Tibial artery (tissue), 4 donors: ENCODE results near the gene BRD7.
A peak's percentile ranks its signal among the peaks of the same experiment; 100 is the strongest.

Source experiments
- DNase-seq, 2 donors: peaks; one replicate each; pipeline ENCODE4 v3.0.0-alpha.2; 2019
- H3K27ac ChIP-seq, 2 donors: fragments of 200-600 bp; sonication (generic) in 1 of 2; 1 replicate in 1 of 2; 2 replicates in 1 of 2; pipeline ENCODE4 v1.5.1; 2018 to 2019; ENCODE audit warnings: mild to moderate bottlenecking in 1 of 2
- H3K27me3 ChIP-seq, 2 donors: fragments of 200-600 bp; sonication (generic) in 1 of 2; one replicate each; pipeline versions ENCODE4 v1.5.1 to v1.6.0; 2016 to 2019
- H3K36me3 ChIP-seq, 3 donors: fragments of 200-600 bp; sonication (generic) in 2 of 3; one replicate each; pipeline ENCODE4 v1.5.1; 2016 to 2019; ENCODE audit warnings: mild to moderate bottlenecking in 2 of 3
- H3K4me1 ChIP-seq, 4 donors: fragments of 200-600 bp; sonication (generic) in 2 of 4; 1 replicate in 3 of 4; 2 replicates in 1 of 4; pipeline ENCODE4 v1.5.1; 2016 to 2019
- H3K4me3 ChIP-seq, 2 donors: fragments of 200-600 bp; sonication (generic) in 1 of 2; 1 replicate in 1 of 2; 2 replicates in 1 of 2; pipeline ENCODE4 v1.5.1; 2018 to 2019; ENCODE audit warnings: mild to moderate bottlenecking in 2 of 2
- H3K9me3 ChIP-seq, 3 donors: fragments of 200-600 bp; sonication (generic) in 1 of 3; one replicate each; pipeline ENCODE4 v1.5.1; 2016 to 2019
- intact Hi-C: fragments of 100-400 bp; cut with DNase I; formaldehyde crosslinking; loops from one replicate; pipeline ENCODE4 v1.15.0; 2023; ENCODE audit warnings: low total_unique reads
- TF ChIP-seq, protein P1 (sequence below), 2 experiments: fragments of 200-600 bp in 1 of 2; fragments of 450-650 bp in 1 of 2; IDR thresholded peaks; one replicate each; pipeline ENCODE4 v1.5.1; 2017 to 2019; ENCODE audit warnings: antibody characterized with exemption in 2 of 2, mild to moderate bottlenecking in 1 of 2, moderate library complexity in 1 of 2

BRD7 gene

DNA sequence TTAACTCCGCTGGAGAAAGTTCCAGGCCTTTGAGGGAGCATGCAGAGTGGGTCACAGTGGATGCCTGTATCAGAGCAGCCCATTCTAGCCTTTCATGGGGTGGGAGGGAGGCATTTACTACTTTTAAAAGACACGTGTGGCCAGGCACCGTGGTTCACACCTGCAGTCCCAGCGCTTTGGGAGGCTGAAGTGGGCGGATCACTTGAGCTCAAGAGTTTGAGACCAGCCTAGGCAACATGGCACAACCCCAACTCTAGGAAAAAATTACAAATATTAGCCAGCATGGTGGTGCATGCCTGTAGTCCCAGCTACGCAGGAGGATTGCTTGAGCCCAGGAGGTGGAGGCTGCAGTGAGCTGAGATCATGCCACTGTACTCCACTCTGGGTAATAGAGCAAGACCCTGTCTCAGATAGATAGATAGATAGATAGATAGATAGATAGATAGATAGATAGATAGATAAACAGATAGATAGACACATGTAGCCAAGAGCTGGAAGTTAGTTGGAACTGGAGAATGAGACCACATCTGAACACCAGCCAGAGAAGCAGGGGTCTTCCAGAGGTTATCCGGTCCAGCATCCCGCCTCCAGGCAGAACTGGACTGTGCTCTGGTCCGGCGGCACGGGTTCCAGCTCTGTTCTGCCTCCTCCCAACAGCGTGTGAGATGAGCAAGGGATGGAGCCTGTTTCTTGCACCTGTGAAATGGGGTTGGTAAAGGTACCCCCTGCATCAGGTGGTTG, 98.8 kb downstream of the BRD7 start:
- no peaks in the 10 kb centered on the region for H3K9me3 ChIP-seq
- intact Hi-C loops = no loop called here
- no peak overlapping the region for H3K4me3 ChIP-seq
- peaks cover 0 to 19% (median 14%) of the 10 kb centered on the region in 4 donors for H3K4me1 ChIP-seq
- H3K27ac ChIP-seq = no peak overlapping the region
- no peaks in the 10 kb centered on the region for H3K27me3 ChIP-seq
- no peak for DNase-seq
- TF ChIP-seq, protein P1, sequence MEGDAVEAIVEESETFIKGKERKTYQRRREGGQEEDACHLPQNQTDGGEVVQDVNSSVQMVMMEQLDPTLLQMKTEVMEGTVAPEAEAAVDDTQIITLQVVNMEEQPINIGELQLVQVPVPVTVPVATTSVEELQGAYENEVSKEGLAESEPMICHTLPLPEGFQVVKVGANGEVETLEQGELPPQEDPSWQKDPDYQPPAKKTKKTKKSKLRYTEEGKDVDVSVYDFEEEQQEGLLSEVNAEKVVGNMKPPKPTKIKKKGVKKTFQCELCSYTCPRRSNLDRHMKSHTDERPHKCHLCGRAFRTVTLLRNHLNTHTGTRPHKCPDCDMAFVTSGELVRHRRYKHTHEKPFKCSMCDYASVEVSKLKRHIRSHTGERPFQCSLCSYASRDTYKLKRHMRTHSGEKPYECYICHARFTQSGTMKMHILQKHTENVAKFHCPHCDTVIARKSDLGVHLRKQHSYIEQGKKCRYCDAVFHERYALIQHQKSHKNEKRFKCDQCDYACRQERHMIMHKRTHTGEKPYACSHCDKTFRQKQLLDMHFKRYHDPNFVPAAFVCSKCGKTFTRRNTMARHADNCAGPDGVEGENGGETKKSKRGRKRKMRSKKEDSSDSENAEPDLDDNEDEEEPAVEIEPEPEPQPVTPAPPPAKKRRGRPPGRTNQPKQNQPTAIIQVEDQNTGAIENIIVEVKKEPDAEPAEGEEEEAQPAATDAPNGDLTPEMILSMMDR (IDR thresholded peaks at IDR 0.05) = no peak
- H3K36me3 ChIP-seq = no peaks in the 10 kb centered on the region

DNA sequence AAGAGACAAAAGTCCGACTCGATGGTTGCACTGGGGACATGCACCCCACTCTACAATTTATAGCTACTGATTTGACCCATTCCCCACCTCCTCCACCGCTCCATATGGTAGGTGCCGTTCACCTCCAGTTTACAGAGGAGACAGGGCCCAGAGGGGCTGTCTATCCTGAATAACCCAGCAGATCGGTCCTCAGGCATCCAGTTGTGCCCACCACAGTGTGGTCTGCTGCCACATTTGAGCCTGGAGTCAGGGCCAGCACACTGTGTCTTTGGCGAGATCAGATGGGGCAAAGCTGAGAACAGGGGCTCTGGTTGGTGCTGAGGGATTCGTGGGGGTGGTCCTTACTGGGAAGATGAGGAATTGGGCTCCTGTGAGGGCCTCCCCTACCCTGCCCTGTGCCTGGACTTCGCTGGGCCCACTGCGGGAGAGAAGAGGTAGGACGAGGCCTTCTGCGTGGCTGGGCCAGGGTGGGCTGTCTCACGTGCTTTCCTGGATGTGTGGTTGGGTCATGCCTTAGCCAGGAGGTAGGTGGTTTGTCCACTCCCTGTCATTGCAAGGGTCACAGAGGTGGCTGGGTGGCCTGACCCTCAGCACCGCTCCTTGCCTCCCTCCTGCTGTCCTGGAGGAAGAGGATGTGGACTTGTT, 99.6 kb downstream of the BRD7 start:
- intact Hi-C loops = no loop called here
- TF ChIP-seq, protein P1 (IDR thresholded peaks at IDR 0.05) = no peak
- no peak overlapping the region for H3K27ac ChIP-seq
- peak in 1 of 2 donors; percentile 50 for DNase-seq
- no peak overlapping the region for H3K4me3 ChIP-seq
- H3K4me1 ChIP-seq = peaks cover 0 to 19% (median 14%) of the 10 kb centered on the region in 4 donors
- no peaks in the 10 kb centered on the region for H3K27me3 ChIP-seq
- H3K9me3 ChIP-seq = no peaks in the 10 kb centered on the region
- no peaks in the 10 kb centered on the region for H3K36me3 ChIP-seq

DNA sequence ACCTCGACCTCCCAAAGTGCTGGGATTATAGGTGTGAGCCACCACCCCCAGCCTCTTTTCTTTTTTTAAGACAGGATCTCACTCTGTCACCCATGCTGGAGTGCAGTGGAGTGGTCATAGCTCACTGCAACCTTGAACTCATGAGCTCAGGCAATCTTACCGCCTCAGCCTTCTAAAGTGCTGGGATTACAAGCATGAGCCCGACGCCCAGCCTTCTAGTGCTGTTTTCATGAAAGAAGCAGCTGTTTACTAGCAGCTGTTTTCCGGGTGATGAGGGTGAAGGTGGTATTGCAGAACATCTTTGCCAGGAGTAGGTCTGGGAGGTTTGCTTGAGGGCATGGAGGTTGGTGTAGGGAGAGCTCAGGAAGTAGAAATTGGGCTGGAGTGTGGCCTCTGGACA, 100.4 kb downstream of the BRD7 start:
- H3K4me3 ChIP-seq = no peak overlapping the region
- intact Hi-C loops = no loop called here
- TF ChIP-seq, protein P1 (IDR thresholded peaks at IDR 0.05) = no peak
- H3K4me1 ChIP-seq = peaks cover 0 to 19% (median 14%) of the 10 kb centered on the region in 4 donors
- DNase-seq = peak in 1 of 2 donors; percentile 31
- no peaks in the 10 kb centered on the region for H3K36me3 ChIP-seq
- no peaks in the 10 kb centered on the region for H3K9me3 ChIP-seq
- H3K27ac ChIP-seq = no peak overlapping the region
- no peaks in the 10 kb centered on the region for H3K27me3 ChIP-seq

DNA sequence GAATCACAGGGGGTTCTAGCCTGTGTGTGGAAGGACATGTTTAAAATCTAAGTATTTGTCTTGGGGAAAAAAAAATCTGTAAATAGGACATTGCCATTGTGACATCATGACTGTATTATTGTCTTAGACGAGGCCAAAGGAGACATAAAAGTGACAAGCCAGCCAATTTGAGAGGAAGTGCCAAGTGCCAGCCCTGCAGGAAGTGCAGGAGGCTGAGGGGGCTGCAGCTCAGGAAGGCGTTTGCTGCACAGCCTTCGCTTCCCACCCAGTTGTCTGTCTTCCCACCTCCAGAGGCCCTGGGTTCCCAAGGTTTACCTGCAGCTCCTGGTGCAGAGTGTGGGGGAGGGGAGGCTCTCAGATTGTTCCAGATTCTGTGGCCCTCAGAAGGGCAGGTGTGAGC, 101.1 kb downstream of the BRD7 start:
- Histone ChIP-seq H3K4me3 (no peak overlapping the region), H3K27ac (no peak overlapping the region), H3K9me3 (no peaks in the 10 kb centered on the region), H3K27me3 (no peaks in the 10 kb centered on the region), H3K36me3 (no peaks in the 10 kb centered on the region), H3K4me1 (peaks cover 0 to 19% (median 14%) of the 10 kb centered on the region in 4 donors)
- TF ChIP-seq, protein P1 (IDR thresholded peaks at IDR 0.05) = no peak
- DNase-seq = peak in 1 of 2 donors; percentile 56
- intact Hi-C loops = no loop called here

DNA sequence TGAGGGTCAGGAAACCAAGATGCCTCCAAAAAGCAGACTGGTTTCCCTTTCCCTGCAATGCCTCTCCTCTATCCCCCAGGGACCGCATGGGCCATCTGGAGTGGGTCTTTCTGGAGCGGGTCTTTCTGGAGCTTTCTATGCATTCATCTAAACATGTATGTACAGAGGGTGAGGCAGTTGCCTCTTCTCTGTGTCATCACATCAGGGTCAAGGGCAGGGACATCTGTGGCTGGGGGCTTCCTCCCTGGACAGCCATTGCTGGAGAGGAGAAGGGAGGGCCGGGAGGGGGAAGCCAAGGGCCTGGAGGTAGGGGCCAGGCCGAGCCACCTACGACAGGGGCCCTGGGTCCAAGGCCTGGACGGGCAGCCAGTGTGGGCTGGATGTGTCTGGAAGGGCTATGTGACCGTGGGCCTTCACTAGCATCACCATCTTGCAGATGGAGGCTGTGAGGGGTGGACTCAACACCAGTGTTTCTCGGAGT, 101.6 kb downstream of the BRD7 start:
- TF ChIP-seq, protein P1 (IDR thresholded peaks at IDR 0.05) = no peak
- H3K9me3 ChIP-seq = no peaks in the 10 kb centered on the region
- peak overlapping the region in 1 of 2 donors; percentile 58 for H3K27ac ChIP-seq
- peak overlapping the region in 1 of 2 donors; percentile 39 for H3K4me3 ChIP-seq
- DNase-seq = peak in 1 of 2 donors; percentile 53
- peaks cover 0 to 19% (median 14%) of the 10 kb centered on the region in 4 donors for H3K4me1 ChIP-seq
- intact Hi-C loops = no loop called here
- no peaks in the 10 kb centered on the region for H3K36me3 ChIP-seq
- H3K27me3 ChIP-seq = no peaks in the 10 kb centered on the region
